ENCODE results near the gene COL15A1. TPM values are rescaled to one million over a fixed set of nuclear protein-coding genes. Genes with fewer than 3 reads are reported as not detected.

The COL15A1 gene
- total RNA-seq, 1 donor from 2014 or later, result 0.06 TPM

DNA sequence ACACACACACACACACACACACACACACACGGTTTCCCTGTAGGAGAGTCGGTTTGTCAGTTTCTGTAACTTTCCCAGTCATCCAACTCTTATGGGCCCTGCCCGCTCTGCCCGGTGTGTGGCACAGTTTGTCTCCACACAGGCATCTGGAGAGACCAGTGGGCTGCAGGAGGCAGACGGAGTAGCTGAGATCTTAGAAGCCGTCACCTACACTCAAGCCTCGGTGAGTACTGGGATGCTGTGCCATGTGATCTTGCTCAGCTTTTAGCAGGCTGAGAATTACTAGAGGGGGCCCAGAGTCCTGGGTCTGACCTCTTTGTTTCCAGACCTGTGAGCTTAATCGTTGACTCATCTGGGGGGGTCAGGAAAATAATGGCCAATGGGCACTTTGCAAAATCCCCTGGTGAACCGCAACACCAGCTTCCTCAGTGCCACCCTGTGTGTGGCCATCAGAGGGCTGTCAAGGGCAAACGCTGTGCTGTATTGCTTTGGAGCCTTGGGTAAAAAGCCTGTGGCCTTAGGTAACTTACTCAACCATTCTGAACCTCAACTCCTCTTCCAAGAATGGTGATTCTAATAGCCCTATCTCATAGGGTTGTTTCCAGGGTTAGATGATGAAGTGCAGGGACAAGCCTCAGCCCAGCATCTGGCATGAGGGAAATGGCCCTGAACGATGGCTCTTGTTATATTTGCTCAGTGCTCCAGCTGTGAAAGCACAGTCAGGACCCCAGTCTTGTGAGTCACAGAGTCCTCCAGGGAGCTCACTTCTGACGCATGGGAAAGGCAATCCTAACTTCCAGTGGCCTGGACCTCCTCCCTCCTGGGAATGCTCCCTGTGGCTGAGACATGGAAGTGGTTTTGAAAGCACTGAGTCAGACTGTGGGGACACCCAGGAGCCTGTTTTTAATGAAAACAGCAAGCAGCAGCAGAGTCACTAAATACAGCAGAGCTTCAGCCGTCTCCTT lies 45.6 kb downstream of the COL15A1 start:
- TF ChIP-seq CTCF (conservative IDR thresholded peaks at IDR 0.05; ENCODE audit: low read depth, low read length), result peak; percentile 43

DNA sequence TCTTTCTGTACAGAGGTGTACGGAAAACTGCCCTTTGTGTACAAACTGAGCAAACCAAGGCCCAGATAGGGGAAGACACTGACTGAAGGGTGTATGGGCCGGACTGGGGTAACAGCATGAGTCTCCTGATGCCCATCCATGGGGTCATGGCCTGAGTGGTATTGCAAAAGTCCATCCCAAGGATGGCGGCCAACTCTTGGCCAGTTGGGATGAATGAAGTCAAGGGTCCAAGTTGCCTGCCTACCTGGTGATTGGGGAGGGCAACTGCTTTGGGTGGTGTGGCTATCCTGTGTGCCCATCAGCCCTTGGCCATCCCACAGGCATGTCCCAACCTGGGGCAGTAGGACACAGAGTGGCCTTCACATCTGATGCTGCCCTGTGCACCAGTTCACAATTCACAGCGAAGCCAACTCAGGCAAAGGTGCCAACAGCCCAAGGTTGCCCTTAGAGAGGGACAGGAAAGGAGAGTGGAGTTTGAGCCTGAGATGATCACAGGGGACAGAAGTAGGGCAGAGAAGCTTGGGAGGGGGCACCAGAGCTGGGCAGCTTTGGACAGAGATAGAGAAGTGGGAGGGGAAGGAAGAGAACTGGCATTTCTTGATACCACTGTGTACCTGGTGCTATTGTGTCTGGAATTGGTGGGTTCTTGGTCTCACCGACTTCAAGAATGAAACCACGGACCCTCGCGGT lies 46.6 kb downstream of the COL15A1 start:
- no peak for TF ChIP-seq CTCF (conservative IDR thresholded peaks at IDR 0.05; ENCODE audit: low read depth, low read length)
- no peak for DNase-seq (ENCODE audit: low read depth)
- no peak overlapping the region for H3K4me3 ChIP-seq (ENCODE audit: low read depth, low read length)

More for the DNA sequence above, 45.6 kb downstream of the COL15A1 start:
- peak; percentile 79 for DNase-seq (ENCODE audit: low read depth)
- H3K4me3 ChIP-seq (ENCODE audit: low read depth, low read length), result no peak overlapping the region

- DNase-seq (ENCODE audit: low read depth), result no peak
- no peak overlapping the region for H3K4me3 ChIP-seq (ENCODE audit: low read depth, low read length)
- no peak for TF ChIP-seq CTCF (conservative IDR thresholded peaks at IDR 0.05; ENCODE audit: low read depth, low read length)
Observed at GRCh38 chr9:98992107-98992884, 48.6 kb downstream of the COL15A1 start.

- DNase-seq (ENCODE audit: low read depth), result no peak
- H3K4me3 ChIP-seq (ENCODE audit: low read depth, low read length), result no peak overlapping the region
- TF ChIP-seq CTCF (conservative IDR thresholded peaks at IDR 0.05; ENCODE audit: low read depth, low read length), result no peak
Observed at GRCh38 chr9:98992885-98993569, 49.3 kb downstream of the COL15A1 start.

DNA sequence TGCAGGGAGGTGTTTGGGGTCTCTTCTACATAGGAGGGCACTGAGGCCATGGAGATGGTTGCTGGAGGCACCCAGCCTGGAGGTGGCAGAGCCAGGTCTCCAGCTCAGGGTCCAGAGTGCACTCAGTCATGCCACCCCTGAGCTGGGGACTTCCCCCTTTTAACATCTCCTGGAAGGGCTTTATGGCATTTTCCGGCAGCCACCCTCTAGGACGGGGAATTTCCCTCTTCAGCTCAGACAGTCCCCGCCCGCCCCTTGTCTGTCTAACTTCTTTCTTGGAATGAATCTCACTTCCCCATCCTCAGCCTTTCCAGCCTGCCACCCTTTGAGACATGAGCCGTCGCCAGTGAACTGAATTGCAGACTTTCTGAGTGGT lies 49.9 kb downstream of the COL15A1 start:
- no peak for DNase-seq (ENCODE audit: low read depth)
- no peak for TF ChIP-seq CTCF (conservative IDR thresholded peaks at IDR 0.05; ENCODE audit: low read depth, low read length)
- no peak overlapping the region for H3K4me3 ChIP-seq (ENCODE audit: low read depth, low read length)

Data from epithelial cell of proximal tubule (primary cell).